ENCODE measurements around the gene EVA1C.
"Not testable (repeated sequence)": the region's sequence is repeated elsewhere in the genome, so short reads cannot be mapped to it uniquely, and the experiment has no call there.

The EVA1C gene

GRCh38 chr21:32382108-32382644 lies 30.3 kb upstream of the EVA1C start:
- no peak overlapping the region for H3K4me3 ChIP-seq (ENCODE audit: low read length)
- no peak for TF ChIP-seq ZNF274 (IDR thresholded peaks at IDR 0.05; ENCODE audit: low read depth, low read length)

- no peak overlapping the region for H3K4me3 ChIP-seq (ENCODE audit: low read length)
- no peak for TF ChIP-seq ZNF274 (IDR thresholded peaks at IDR 0.05; ENCODE audit: low read depth, low read length)
Measured at GRCh38 chr21:32383812-32384211, 28.7 kb upstream of the EVA1C start.

GRCh38 chr21:32386195-32386870 lies 26.2 kb upstream of the EVA1C start:
- H3K4me3 ChIP-seq (ENCODE audit: low read length): no peak overlapping the region
- no peak for TF ChIP-seq ZNF274 (IDR thresholded peaks at IDR 0.05; ENCODE audit: low read depth, low read length)

- no peak overlapping the region for H3K4me3 ChIP-seq (ENCODE audit: low read length)
- TF ChIP-seq ZNF274 (IDR thresholded peaks at IDR 0.05; ENCODE audit: low read depth, low read length): no peak
Measured at GRCh38 chr21:32387151-32387550, 25.4 kb upstream of the EVA1C start.

GRCh38 chr21:32388306-32388705 lies 24.2 kb upstream of the EVA1C start:
- no peak for TF ChIP-seq ZNF274 (IDR thresholded peaks at IDR 0.05; ENCODE audit: low read depth, low read length)
- H3K4me3 ChIP-seq (ENCODE audit: low read length): no peak overlapping the region

- no peak overlapping the region for H3K4me3 ChIP-seq (ENCODE audit: low read length)
- TF ChIP-seq ZNF274 (IDR thresholded peaks at IDR 0.05; ENCODE audit: low read depth, low read length): no peak
Measured at GRCh38 chr21:32389337-32390015, 23.0 kb upstream of the EVA1C start.

- H3K4me3 ChIP-seq (ENCODE audit: low read length): not testable (repeated sequence)
Measured at GRCh38 chr21:32390537-32391224, 21.8 kb upstream of the EVA1C start.

GRCh38 chr21:32391755-32392154 lies 20.8 kb upstream of the EVA1C start:
- no peak for TF ChIP-seq ZNF274 (IDR thresholded peaks at IDR 0.05; ENCODE audit: low read depth, low read length)
- H3K4me3 ChIP-seq (ENCODE audit: low read length): peak overlapping the region; percentile 98

GRCh38 chr21:32392299-32392879 lies 20.1 kb upstream of the EVA1C start:
- H3K4me3 ChIP-seq (ENCODE audit: low read length): peak overlapping the region; percentile 98
- TF ChIP-seq ZNF274 (IDR thresholded peaks at IDR 0.05; ENCODE audit: low read depth, low read length): no peak

GRCh38 chr21:32392880-32393676 lies 19.4 kb upstream of the EVA1C start, which contains the start of gene URB1:
Gene URB1, minus strand, starts transcription at chr21:32393012. Its CDS starts 102 bp downstream, at chr21:32392910.
- peak within 1 kb of the TSS; percentile 98 for H3K4me3 ChIP-seq (ENCODE audit: low read length)
- TF ChIP-seq ZNF274 (IDR thresholded peaks at IDR 0.05; ENCODE audit: low read depth, low read length): no peak

- H3K4me3 ChIP-seq (ENCODE audit: low read length): peak overlapping the region; percentile 70
- TF ChIP-seq ZNF274 (IDR thresholded peaks at IDR 0.05; ENCODE audit: low read depth, low read length): no peak
Measured at GRCh38 chr21:32393677-32394001, 18.9 kb upstream of the EVA1C start.

- no peak for TF ChIP-seq ZNF274 (IDR thresholded peaks at IDR 0.05; ENCODE audit: low read depth, low read length)
Measured at GRCh38 chr21:32403201-32403777, 9.2 kb upstream of the EVA1C start.

GRCh38 chr21:32406405-32406804 lies 6.1 kb upstream of the EVA1C start:
- H3K4me3 ChIP-seq (ENCODE audit: low read length): no peak overlapping the region
- TF ChIP-seq ZNF274 (IDR thresholded peaks at IDR 0.05; ENCODE audit: low read depth, low read length): no peak

More at GRCh38 chr21:32403201-32403777, 9.2 kb upstream of the EVA1C start:
- H3K4me3 ChIP-seq (ENCODE audit: low read length): no peak overlapping the region
